GM21528 (cell line): ENCODE data around the gene GNG5.
"Not testable (repeated sequence)": the region's sequence is repeated elsewhere in the genome, so short reads cannot be mapped to it uniquely, and the experiment has no call there.

Experiments
- ATAC-seq: cut with Tn5 transposase; IDR thresholded peaks from one replicate; pipeline ENCODE4 v1.9.1; 2021; ENCODE audit warnings: mild to moderate bottlenecking, moderate library complexity; ENCODE audit not compliant: unreplicated experiment, low FRiP score

The GNG5 gene

DNA sequence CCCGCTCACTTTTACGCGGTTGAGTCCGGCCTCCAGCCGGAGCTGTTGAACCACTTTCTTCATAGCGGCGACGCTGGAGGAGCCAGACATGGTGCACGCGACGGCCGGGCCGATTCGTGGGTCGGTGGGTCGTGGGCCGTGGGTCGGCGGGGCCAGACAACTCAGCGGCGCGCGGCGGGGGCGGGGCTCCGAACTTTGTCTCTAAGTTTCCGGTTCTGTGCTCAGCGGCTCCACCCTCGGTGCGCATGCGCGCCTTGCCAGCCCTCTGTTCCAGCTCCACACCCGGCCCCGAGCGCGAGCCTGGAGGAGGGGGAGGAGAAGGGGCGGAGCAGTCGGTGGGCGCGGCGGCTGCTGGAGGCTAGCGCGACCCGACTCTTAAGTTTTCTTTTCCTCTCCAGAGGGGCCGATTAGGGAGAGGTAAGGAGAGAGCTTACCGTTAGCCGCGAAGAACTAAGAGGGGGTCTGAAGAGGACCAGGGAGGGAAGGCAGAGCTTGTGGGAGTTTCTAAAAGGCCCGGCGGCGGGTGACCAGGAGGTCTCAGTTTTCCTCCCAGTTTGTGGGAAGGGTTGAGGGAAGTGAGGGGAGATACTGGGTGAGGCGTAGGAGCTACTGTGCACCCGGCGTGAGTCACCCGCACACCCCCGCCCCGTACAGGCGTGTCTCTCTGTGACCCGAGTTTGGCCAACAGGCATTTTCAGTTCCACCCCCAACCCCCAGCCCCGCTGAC lies at the start of gene GNG5, which contains the start of gene SPATA1:
Gene GNG5, minus strand, starts transcription at position 580 of the 727 bp plus-strand sequence. Its CDS starts 490 bp downstream, at position 90.
Gene SPATA1, plus strand, starts transcription at position 385 of the 727 bp plus-strand sequence. CDS start 9,974 bp downstream, outside the sequence.
- peak; percentile 87 for ATAC-seq

DNA sequence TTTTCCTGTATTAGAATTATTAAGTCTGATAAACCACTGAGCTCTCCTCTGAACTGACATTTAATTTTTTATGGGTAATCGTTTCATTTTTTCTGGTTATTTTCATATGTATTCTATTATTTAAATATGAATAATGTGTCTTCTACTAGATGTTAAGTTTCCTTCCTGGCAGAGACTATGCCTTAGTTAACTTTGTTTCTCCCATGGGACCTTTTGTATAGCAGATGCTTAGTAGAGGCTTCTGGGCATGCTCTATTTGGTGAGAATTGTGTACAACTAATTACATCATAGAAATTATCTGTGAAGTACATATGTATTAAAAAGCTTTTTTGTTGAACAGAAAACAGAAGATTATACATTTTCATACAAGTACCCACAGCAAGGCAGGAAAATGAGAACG lies 44.4 kb upstream of the GNG5 start:
- ATAC-seq = no peak

GRCh38 chr1:84541679-84542078 lies 35.3 kb upstream of the GNG5 start:
- no peak for ATAC-seq

GRCh38 chr1:84540759-84541158 lies 34.4 kb upstream of the GNG5 start:
- no peak for ATAC-seq

DNA sequence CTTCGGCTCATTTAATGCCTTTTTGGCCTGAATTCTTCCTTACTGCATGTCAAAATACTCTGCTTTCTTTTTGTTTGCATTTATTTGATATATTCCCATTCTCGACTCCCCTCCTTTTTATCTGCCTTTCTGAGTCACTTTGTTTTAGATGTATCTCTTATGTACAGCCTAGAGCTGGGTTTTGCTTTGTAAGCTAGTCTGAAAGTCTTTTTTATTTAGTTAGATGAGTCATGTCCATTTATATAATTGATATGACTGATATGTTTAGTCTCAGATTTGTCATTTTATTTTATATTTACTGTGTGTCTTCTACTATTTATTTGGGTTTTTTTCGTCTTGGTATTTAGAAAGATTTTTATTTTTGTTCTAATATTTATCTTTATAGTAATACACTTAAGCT lies 33.6 kb upstream of the GNG5 start:
- ATAC-seq = no peak

DNA sequence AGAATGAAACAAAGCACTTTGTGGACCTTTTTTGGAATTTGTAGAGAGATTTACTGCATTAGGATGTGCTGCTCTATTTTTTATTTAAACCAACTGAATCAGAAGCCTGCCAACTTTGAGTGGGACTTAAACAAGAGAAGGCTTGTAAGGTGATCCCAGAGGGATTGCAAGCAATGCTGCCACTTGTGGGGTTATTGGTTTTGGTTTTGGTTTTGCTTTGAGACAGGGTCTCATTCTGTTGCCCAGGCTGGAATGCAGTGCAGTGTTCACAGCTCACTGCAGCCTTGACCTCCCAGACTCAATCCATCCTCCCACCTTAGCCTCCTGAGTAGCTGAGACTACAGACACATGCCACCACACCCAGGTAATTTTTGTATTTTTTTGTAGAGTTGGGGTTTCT lies 32.2 kb upstream of the GNG5 start:
- ATAC-seq = no peak

DNA sequence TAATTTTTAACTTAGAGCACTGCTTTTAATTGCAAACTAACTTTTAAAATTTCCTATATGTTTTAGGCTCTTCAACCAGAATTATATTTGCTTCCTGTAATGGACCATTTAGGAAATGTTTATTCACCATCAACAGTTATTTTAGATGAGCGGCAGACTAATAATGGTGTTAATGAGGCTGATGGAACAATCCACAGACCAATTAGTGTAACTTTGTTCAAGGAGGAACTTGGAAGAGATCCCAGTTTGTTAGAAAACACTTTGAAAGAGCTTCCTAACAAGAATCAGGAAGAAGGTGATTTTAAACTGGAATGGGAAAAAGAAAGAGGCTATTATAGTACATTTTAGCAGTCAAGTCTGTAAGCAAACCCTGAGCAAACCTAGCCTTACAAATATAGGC lies 19.4 kb upstream of the GNG5 start:
- no peak for ATAC-seq

GRCh38 chr1:84524590-84524989 lies 18.2 kb upstream of the GNG5 start:
- no peak for ATAC-seq

DNA sequence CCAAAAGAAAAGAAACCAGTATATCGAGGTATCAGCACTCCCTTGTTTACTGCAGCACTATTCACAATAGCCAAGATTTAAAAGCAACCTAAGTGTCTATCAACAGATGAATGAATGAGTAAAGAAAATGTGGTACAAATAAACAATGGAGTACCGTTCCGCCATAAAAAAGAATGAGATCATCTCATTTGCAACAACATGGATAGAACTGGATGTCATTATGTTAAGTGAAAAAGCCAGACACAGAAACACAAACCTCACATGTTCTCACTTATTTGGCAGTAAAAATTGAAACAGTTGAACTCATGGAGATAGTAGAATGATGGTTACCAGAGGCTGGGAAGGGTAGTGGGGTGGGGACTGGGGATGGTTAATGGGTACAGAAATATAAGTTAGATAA lies 4.3 kb upstream of the GNG5 start:
- ATAC-seq = no peak

DNA sequence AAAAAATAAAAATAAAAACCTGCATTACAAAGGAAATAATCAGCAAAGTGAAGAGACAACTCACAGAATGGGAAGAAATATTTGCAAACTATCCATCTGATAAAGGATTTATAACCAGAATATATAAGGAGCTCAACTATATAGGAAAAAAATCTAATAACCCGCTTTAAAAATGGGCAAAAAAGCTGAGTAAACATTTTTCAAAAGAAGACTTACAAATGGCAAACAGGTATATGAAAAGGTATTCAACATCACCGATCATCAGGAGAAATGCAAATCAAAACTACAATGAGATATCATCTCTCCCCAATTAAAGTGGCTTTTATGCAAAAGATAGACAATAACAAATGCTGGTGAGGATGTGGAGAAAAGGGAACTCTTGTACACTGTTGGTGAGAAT lies 3.8 kb upstream of the GNG5 start:
- ATAC-seq = no peak

GRCh38 chr1:84509029-84509428 lies 2.6 kb upstream of the GNG5 start:
- ATAC-seq = no peak

GRCh38 chr1:84508510-84508909 lies 2.1 kb upstream of the GNG5 start:
- ATAC-seq = no peak

DNA sequence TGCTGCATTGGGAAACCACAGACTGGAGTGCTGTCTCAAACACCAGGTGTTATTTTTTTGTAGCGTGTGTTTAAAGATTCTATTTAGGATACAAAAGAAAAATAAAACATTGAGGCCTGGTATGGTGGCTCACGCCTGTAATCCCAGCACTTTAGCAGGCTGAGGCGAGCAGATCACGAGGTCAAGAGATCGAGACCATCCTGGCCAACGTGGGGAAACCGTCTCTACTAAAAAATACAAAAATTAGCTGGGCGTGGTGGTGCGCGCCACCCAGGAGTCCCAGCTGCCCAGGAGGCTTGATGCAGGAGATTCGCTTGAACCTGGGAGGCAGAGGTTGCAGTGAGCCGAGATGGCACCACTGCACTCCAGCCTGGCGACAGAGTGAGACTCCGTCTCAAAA lies 1.5 kb upstream of the GNG5 start:
- ATAC-seq = not testable (repeated sequence)

DNA sequence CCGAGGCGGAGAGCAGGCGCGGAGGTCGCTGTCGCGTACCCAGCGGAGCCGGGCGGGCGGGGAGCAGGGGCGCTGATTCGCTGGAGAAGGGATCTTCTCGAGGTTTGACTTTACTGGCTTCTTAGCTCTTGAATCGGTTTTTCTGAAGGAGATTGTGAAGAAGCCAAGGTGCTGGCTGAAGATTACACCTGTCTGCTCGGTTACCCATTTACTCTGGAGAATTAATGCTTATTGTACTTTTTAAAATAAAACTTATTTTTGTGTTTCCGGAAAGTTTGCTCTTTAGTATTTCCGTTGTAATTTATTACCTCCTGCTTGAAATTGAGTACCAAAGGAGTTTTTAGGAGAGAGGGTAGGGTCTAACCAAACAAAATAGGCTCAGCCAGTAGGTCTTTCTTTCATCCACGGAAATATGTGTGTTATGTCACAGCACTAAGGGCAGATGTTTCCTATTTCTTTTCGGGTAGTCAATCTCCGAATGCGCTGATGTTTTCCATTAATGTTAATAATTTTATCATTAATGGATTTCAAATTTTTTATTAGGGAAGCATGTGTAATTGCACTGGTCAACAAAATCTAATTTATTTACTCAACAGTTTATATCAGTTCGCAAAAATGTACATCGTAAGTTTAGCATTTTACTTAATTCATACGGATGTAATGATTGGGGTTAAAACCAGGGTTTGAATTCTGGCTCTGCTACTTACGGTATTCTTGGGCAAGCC lies 510 bp upstream of the GNG5 start:
- no peak for ATAC-seq

- peak; percentile 40 for ATAC-seq
These were observed 834 bp downstream of the GNG5 start for GRCh38 chr1:84505493-84506001.

- ATAC-seq = no peak
These were observed 1.5 kb downstream of the GNG5 start for GRCh38 chr1:84504580-84505492.

DNA sequence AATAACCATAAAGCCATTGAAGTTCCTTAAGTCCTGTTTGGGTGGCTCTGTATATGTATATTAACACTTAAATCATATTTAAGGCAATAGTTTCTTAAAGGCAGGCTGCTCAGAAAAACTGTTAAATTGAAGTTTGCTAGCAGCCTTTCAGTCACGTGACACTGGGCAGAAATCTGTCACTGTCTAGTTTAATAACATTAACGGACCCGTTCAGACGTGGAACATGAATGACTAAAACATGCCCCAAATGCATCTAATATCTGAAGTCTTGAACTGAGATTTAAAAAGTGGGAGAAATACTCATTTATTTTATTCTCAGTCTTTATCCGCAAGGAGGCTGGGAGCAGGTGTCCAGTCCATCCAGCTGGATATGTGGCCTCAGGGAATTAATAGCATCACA lies 3.5 kb downstream of the GNG5 start:
- ATAC-seq = no peak

- ATAC-seq = no peak
These were observed 8.6 kb downstream of the GNG5 start for GRCh38 chr1:84497631-84498275.

GRCh38 chr1:84496498-84496897 lies 9.9 kb downstream of the GNG5 start:
- ATAC-seq = no peak

DNA sequence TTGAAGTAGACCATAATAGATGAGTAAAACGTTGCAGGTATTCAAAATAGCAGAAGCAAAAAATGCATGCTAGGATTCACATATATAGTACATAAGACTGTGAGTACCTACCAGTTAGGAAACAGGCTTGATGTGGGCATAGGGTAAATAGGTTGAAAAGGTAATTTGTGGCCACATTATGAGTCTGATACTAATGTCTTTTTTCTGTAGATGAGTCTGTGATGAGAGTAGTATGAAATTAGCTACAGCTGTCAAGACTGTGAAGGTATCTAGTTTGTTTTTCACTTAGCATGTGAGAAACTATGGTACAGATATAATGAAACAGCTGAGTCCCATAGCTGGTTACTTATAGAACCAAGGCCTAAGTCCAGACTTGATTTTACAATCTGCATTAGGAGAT lies 12.6 kb downstream of the GNG5 start:
- ATAC-seq = no peak
